GM18873 (cell line): Measurements from ENCODE around the gene PDGFRB.

Experiments used
- ATAC-seq: cut with Tn5 transposase; IDR thresholded peaks from one replicate; pipeline ENCODE4 v1.9.1; 2021; ENCODE audit warnings: mild to moderate bottlenecking, moderate library complexity, moderate number of reproducible peaks; ENCODE audit not compliant: unreplicated experiment, low FRiP score

PDGFRB gene

GRCh38 chr5:150133581-150134197 lies 22.0 kb downstream of the PDGFRB start:
- no peak for ATAC-seq

- no peak for ATAC-seq
These were observed 22.9 kb downstream of the PDGFRB start for GRCh38 chr5:150132740-150133139.

DNA sequence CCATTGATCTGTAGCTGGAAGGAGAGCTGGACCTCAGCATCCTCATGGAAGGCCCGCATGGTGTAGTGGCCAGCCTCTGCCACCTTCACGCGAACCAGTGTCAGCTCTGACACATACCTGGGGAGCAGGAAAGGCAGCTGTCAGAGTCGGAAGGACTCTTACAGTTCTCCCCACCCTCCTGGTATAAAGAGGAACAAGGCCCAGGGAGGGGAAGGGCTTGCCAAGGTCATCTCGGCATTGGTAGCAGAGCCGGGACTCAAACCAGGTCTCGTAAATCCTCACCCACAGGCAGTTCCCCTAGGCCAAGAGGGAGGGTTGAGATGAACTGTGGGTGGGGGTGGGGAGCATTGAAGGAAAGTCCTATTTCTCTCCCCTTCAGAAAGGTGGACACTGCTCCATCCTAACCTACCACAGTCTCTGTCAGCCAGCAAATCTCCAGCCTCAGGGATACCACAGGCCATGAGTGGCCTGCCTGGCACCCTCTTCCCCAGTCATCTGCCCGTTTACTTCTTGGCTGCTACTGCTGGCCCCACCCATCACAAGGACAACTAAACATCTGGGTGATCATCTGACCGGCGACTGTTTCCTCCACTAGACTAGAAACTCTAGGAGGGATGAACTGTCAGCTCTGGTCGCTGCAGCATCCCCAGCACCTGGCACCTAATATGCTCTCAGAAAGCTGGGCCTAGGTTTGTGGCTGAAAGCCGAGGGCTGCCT lies 23.5 kb downstream of the PDGFRB start:
- ATAC-seq: no peak

DNA sequence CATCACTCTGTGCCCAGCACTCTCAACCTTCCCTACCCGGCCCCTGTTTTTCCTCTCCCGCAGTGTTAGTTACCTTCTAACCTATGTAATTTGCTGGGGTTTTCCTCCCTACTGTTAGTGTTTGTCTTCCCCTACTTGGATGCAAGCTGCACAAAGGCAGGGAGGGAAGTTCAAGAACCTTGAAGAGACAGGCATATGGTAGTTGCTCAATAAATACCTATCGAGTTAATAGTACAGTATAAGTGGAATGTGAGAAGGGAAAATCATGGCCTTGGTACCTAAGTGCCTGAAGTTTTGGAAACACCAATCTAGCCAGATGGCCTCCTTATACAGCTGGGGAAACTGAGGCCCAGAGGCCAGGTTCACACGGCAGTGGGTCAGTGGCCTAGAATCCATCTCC lies 24.2 kb downstream of the PDGFRB start:
- ATAC-seq: no peak

DNA sequence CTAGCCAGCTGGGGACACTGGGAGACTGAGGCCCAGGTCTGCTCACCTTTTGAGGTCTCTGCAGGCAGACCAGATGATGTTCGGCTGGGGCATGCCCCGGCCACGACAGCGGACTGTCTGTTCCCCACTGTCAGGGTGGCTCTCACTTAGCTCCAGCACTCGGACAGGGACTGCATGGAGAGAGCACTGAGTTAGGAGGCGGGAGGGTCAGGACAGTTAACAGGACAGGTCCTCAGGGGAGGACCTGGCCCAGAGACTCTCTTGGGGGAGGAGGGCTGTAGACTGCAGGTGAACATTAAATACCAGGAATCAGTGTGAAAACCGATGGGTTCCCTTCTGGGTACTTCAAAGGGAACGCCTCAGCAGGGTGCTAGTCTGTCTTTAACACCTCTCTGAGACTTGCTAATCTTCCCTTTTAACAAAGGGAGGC lies 25.1 kb downstream of the PDGFRB start:
- ATAC-seq: no peak

DNA sequence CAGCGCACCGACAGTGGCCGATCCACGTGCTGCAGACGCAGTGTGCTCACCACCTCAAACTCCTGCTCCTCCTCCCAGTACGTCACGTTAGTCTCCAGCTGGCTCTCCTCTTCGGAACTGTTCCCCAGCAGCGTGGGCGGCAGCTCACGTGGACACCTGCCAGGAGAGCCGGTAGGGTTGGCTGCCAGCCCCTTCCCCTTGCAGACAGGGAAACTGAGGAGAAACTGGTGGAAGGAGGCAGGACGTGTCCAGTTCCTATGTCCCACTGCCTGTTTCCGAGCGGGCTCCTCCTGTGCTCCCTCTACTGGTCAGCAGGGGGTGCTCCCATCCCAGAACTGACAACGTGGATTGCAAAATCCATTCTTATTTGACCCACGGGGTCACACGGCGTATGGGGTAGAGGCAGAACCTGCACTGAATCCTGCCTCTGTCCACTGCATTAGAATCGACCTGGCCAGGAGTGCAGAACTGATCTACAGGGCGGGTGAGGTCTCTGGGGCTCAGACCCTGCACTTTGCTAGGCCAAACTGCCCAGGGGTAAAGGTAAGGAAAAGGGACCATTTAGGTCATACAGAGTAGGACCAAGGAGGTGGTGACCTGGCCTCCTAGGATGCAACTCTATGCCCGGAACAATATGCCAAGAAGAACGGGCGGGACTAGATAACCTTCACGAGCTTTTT lies 25.7 kb downstream of the PDGFRB start:
- ATAC-seq: no peak

GRCh38 chr5:150129454-150129812 lies 26.2 kb downstream of the PDGFRB start:
- ATAC-seq: no peak

- ATAC-seq: no peak
These were observed 28.8 kb downstream of the PDGFRB start for GRCh38 chr5:150126921-150127265.

DNA sequence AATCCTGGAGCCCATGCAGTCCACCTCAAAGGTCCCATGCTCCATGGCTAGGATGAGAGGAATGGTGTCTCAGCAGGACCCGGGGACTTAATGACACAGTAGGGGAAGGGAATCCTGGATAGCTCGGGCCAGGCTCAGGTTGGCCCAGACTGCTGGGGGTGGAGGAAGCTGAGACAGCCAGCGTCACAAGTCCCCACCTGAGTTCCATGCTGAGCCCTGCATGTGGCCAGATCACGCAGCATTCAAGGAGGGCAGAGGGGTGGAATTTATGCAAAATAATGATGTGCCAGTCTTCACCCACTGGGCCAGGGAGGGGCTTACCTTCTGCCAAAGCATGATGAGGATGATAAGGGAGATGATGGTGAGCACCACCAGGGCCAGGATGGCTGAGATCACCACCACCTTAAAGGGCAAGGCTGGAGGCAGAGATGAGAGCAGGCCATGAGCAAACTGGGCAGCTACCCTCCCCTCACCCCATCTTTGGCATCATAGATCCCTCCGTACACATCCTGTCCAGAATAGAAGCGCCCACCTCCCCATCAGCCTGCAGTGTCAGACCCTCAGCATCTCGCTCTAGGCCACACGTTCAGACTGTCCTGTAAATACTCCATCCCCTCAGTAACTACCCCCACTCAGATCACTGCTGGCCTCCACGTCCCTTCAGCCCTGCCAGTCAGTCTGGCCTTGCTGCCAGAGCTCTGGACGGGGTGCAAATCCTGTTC lies 29.3 kb downstream of the PDGFRB start:
- no peak for ATAC-seq

DNA sequence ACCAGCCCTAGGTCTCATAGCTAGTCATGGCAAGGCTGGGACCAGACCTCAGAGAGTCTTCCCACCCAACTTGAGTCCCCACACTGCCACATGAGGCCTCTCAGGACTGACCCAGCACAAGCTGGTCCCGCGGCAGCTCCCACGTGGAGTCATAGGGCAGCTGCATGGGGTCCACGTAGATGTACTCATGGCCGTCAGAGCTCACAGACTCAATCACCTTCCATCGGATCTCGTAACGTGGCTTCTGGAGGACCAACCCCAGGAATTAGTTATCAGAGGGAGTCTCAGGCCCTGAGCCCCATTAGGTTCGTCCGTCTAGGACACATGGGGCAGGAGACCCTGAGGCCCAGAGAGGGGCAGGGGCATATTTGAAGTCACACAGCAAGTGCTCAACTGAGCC lies 30.3 kb downstream of the PDGFRB start:
- no peak for ATAC-seq

- ATAC-seq: no peak
These were observed 31.0 kb downstream of the PDGFRB start for GRCh38 chr5:150124596-150124995.

GRCh38 chr5:150124111-150124557 lies 31.5 kb downstream of the PDGFRB start:
- no peak for ATAC-seq

GRCh38 chr5:150123542-150123941 lies 32.1 kb downstream of the PDGFRB start:
- ATAC-seq: no peak

DNA sequence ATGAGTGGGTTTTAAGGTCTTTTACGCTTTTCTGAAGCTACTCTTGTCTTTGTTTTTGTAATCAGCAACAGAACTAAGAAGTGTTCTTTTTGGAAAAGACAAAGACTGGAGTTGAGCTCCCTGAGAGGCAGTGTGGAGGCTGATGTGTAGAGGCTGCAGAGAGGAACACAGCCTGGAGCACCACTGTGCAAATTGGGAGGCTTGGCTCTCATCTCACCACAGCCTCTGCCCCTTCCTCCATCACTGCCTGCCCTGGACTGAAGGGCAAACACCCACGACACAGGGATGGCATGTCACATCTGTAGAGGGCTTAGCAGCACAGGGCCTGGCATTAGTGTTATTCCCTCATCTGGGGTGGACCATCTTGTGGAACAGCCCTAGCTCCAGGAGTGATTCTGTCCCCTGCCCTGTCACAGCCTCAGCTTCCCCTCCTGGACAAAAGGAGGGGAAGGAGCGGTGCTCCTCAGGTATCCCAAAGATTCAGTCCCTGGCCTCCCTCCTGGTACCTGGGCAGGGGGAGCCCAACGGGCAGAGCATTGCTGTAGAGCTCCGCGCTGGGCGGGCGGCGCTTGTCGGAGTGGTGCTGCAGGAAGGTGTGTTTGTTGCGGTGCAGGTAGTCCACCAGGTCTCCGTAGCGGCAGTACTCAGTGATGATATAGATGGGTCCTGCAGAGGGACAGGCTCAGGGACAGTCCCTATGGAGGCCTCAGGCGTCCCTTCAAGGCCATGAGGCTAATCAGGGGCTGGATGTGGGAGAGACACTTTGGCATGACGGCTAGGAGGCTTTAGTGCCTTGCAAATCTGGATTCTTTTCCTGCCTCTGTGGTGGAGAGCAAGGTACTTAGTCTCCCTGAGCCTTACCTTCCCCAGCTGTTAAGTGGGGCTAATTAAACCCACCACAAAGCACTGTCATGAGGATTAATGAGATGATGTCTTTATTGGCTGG lies 32.8 kb downstream of the PDGFRB start:
- no peak for ATAC-seq

GRCh38 chr5:150122158-150122510 lies 33.5 kb downstream of the PDGFRB start:
- no peak for ATAC-seq

GRCh38 chr5:150121448-150122157 lies 34.0 kb downstream of the PDGFRB start:
- ATAC-seq: no peak

DNA sequence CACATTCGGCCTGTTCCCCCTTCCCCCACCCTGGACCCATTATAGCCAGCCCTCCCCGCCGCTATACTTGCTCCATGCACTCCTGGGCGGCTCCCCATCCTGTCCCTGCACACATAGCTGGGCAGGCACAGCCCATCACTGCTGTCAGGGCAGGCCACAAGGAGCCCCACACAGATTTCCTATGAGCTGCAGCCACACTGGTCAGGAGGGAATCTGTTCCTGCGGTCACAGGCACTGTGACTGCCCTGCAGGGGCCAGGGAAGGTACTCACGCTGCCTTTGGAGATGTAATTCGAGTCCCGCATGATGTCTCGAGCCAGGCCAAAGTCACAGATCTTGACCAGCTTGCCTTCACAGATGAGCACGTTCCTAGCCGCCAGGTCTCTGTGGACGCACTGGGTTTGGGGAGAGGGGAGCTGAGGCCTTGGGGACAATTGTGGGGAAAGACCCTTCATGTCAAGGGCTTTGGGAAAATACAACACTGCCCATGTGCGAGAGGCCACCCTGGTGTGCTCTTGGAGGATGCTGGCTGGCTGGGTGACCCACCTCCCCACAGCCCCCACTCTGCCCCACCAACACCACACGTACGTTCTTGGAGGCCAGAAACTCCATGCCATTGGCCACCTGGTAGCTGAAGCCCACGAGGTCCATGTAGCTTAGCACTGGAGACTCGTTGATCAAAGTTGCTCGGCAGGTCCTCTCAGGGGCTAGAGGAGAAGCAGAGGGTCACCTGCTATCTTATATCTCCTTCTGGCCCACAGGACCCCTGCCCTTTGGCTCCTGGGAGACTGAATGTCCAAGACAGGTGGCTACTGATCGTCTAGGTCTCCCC lies 34.8 kb downstream of the PDGFRB start:
- no peak for ATAC-seq

DNA sequence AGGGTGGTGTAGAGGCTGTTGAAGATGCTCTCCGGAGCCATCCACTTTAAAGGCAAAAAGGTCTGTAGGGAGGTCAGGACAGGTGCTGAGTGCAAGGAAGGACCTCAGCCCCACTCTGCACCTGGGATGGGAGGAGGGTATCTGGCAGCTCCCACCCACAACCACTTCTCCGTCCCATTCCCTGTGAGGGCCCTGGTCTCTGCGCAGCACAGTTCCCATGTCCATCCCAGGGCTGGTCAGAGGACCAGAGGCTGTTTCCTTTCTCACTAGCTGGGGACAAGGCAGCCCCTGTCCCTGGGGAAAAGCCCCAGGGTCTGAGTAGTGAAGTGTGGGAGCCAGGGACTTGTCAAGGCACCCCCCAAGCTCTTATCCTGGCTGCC lies 35.6 kb downstream of the PDGFRB start:
- ATAC-seq: no peak
